GM23338 (cell line): ENCODE data around the gene SEMA3C. TPM values are rescaled to one million over a fixed set of nuclear protein-coding genes. Genes with fewer than 3 reads are reported as not detected.

ENCODE experiments used
- ATAC-seq: fragments of 200-7000 bp; cut with Tn5 transposase; 3 replicates; pipeline ENCODE4 v1.9.1; 2020
- DNase-seq: peaks from one replicate; pipeline ENCODE4 v3.0.0-alpha.2; 2015; ENCODE audit warnings: low spot score
- H2AFZ ChIP-seq: fragments of 200-600 bp; sonication (generic); 2 replicates; pipeline ENCODE4 v1.8.0; 2016; ENCODE audit warnings: antibody characterized with exemption, mild to moderate bottlenecking, moderate library complexity
- H3F3A ChIP-seq: fragments of 200-600 bp; sonication (generic); replicated peaks from 2 replicates; pipeline ENCODE4 v1.8.0; 2017; ENCODE audit warnings: antibody characterized with exemption, mixed run types, low read depth
- H3K27ac ChIP-seq: fragments of 200-600 bp; sonication (generic); 2 replicates; pipeline ENCODE4 v1.6.1; 2016; ENCODE audit warnings: low read depth
- H3K27me3 ChIP-seq: fragments of 200-600 bp; sonication (generic); 2 replicates; pipeline ENCODE4 v1.8.0; 2016; ENCODE audit warnings: mild to moderate bottlenecking, mixed run types, moderate library complexity; ENCODE audit not compliant: insufficient read depth
- H3K36me3 ChIP-seq: fragments of 200-600 bp; sonication (generic); 2 replicates; pipeline ENCODE4 v1.8.0; 2016; ENCODE audit warnings: mild to moderate bottlenecking; ENCODE audit not compliant: insufficient read depth
- H3K4me1 ChIP-seq: fragments of 200-600 bp; sonication (generic); 2 replicates; pipeline ENCODE4 v1.8.0; 2016; ENCODE audit warnings: mild to moderate bottlenecking, moderate library complexity; ENCODE audit not compliant: insufficient read depth
- H3K4me2 ChIP-seq: fragments of 200-600 bp; sonication (generic); 2 replicates; pipeline ENCODE4 v1.7.1; 2017; ENCODE audit warnings: mixed run types
- H3K4me3 ChIP-seq: fragments of 200-600 bp; sonication (generic); 2 replicates; pipeline ENCODE4 v1.6.1; 2016; ENCODE audit warnings: mixed run types
- H3K79me2 ChIP-seq: fragments of 200-600 bp; sonication (generic); replicated peaks from 2 replicates; pipeline ENCODE4 v1.8.0; 2017; ENCODE audit warnings: mild to moderate bottlenecking; ENCODE audit not compliant: insufficient read depth
- H3K9me2 ChIP-seq: fragments of 200-600 bp; sonication (generic); 2 replicates; pipeline ENCODE4 v1.8.0; 2017; ENCODE audit not compliant: insufficient read depth
- H4K20me1 ChIP-seq: fragments of 200-600 bp; sonication (generic); replicated peaks from 2 replicates; pipeline ENCODE4 v1.8.0; 2017; ENCODE audit warnings: mild to moderate bottlenecking; ENCODE audit not compliant: insufficient read depth
- H3K27ac Mint-ChIP-seq: 2 replicates; pipeline ENCODE4 v1.8.0; 2020; ENCODE audit warnings: inconsistent platforms, mild to moderate bottlenecking, moderate library complexity, mixed read lengths
- H3K27me3 Mint-ChIP-seq: 3 replicates; pipeline ENCODE4 v1.8.0; 2022; ENCODE audit warnings: low read depth, mild to moderate bottlenecking, moderate library complexity, mixed read lengths, inconsistent platforms; ENCODE audit not compliant: insufficient read depth, poor library complexity
- H3K36me3 Mint-ChIP-seq: 3 replicates; pipeline ENCODE4 v1.8.0; 2021; ENCODE audit warnings: low read depth, mild to moderate bottlenecking, inconsistent platforms, moderate library complexity, mixed read lengths
- H3K4me1 Mint-ChIP-seq: 3 replicates; pipeline ENCODE4 v1.8.0; 2020; ENCODE audit warnings: mild to moderate bottlenecking, inconsistent platforms, mixed read lengths
- H3K4me3 Mint-ChIP-seq: 3 replicates; pipeline ENCODE4 v1.8.0; 2021; ENCODE audit warnings: moderate library complexity, mild to moderate bottlenecking, inconsistent platforms, mixed read lengths
- H3K9me3 Mint-ChIP-seq: 3 replicates; pipeline ENCODE4 v1.8.0; 2020; ENCODE audit warnings: moderate library complexity, mild to moderate bottlenecking, inconsistent platforms, mixed read lengths
- CREB1 ChIP-seq: fragments of 250-450 bp; sonication (Bioruptor Pico); IDR thresholded peaks from 2 replicates; pipeline ENCODE4 v1.5.0; 2020; ENCODE audit warnings: low read depth, mild to moderate bottlenecking, moderate library complexity
- EZH2phosphoT487 ChIP-seq: fragments of 200-600 bp; sonication (generic); IDR thresholded peaks from one replicate; pipeline ENCODE4 v1.8.1; 2018; ENCODE audit warnings: antibody characterized with exemption; ENCODE audit not compliant: unreplicated experiment
- JUNB ChIP-seq: IDR thresholded peaks from one replicate; pipeline ENCODE4 v1.6.1; 2016; ENCODE audit warnings: antibody characterized with exemption; ENCODE audit not compliant: unreplicated experiment
- POLR2AphosphoS5 ChIP-seq: IDR thresholded peaks from 2 replicates; pipeline ENCODE4 v1.6.1; 2016; ENCODE audit warnings: antibody characterized with exemption, low read depth
- ZNF114 ChIP-seq: fragments of 250-450 bp; sonication (Bioruptor Pico); IDR thresholded peaks from 2 replicates; pipeline ENCODE4 v1.5.0; 2020; ENCODE audit warnings: mild to moderate bottlenecking, moderate library complexity
- ZNF331 ChIP-seq: fragments of 250-450 bp; sonication (Bioruptor Pico); IDR thresholded peaks from 2 replicates; pipeline ENCODE4 v1.5.0; 2020; ENCODE audit warnings: low read depth, mild to moderate bottlenecking, moderate library complexity
- polyA plus RNA-seq: library from polyadenylated mRNA; unstranded; fragments of >200 nt; fragmentation: Nextera tagmentation; extraction: Ambion mirVana; gene quantifications from 2 replicates; pipeline ENCODE4 v1.2.1, GENCODE V29; 2016
- total RNA-seq: library from RNA; depleted of rRNA; stranded (reverse); fragments of >200 nt; shearing (Covaris generic); gene quantifications from 2 replicates; pipeline ENCODE4 v1.2.3, GENCODE V29; 2014
- TF ChIP-seq, protein P1 (sequence below): IDR thresholded peaks from one replicate; pipeline ENCODE4 v1.6.1; 2018; ENCODE audit warnings: antibody characterized with exemption; ENCODE audit not compliant: unreplicated experiment
- TF ChIP-seq, protein P2 (sequence below): IDR thresholded peaks from 2 replicates; pipeline ENCODE4 v1.6.1; 2016; ENCODE audit warnings: antibody characterized with exemption
- TF ChIP-seq, protein P3 (sequence below), 2 experiments: fragments of 200-600 bp in 1 of 2; sonication (generic) in 1 of 2; conservative IDR thresholded peaks; 2 replicates each; pipeline versions ENCODE4 v1.5.1 to v1.6.1; 2016 to 2017; ENCODE audit warnings: antibody characterized with exemption in 2 of 2, low read depth in 2 of 2, mild to moderate bottlenecking in 2 of 2, moderate library complexity in 1 of 2

Gene SEMA3C
- total and polyA plus RNA-seq, 2 experiments from 2014 or later, result 1.0 to 3.5 TPM

DNA sequence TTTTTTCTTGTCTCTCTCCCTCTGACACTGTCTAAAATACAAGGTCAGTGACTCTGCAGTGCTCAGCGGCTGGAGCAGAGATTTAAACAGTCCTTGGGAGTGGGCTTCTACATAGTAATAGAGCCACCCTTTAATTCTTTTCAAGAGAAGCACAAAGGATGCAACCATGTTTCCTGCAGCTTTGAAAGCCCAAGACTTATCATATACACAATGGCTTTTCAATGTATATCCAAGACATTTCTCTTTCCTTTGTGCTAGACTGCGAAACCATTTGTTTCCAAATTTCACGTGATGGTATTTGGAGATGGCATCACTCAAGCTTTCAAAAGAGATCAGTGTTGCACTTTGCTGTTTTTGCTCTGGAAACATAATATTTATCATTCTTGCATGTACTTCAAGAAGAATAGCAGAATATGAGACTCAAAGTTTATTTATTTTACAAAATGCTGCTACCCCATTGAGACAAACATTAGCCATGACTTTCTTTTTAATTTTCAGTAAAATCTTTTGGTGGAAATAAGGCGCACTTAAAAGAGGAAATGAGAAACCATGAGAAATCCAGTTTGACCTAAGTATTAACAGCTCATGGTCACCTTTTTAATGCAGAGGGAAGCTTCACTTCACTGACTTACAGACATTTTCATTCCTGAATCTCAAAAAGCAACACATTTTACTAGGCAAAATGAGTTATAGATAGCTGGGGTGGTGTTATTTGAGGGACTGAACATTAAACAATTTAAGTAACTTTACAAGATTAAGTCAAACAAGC lies 76.6 kb downstream of the SEMA3C start:
- Histone ChIP-seq H3K27me3 (no peaks in the 10 kb centered on the region), H3K4me1 (peaks cover 19% of the 10 kb centered on the region), H3K36me3 (no peaks in the 10 kb centered on the region), H3K27ac (0 out of 2 replicates have a peak overlapping the region, but pooled peaks have one; percentile 43), H3F3A (no peaks in the 10 kb centered on the region), H4K20me1 (no peaks in the 10 kb centered on the region), H2AFZ (no peak overlapping the region), H3K79me2 (no peaks in the 10 kb centered on the region), H3K4me3 (no peak overlapping the region), H3K4me2 (0 out of 2 replicates have a peak overlapping the region, but pooled peaks have one; percentile 16), H3K9me2 (no peaks in the 10 kb centered on the region)
- H3K4me3 Mint-ChIP-seq, result no peak overlapping the region
- no peak for TF ChIP-seq ZNF331 (CRISPR knock-in tag)
- H3K36me3 Mint-ChIP-seq, result no peaks in the 10 kb centered on the region
- DNase-seq, result peak; percentile 11
- H3K4me1 Mint-ChIP-seq, result peaks cover 30% of the 10 kb centered on the region
- H3K27ac Mint-ChIP-seq, result no peak overlapping the region
- no peaks in the 10 kb centered on the region for H3K27me3 Mint-ChIP-seq
- no peaks in the 10 kb centered on the region for H3K9me3 Mint-ChIP-seq
- ATAC-seq, result peak; percentile 72

DNA sequence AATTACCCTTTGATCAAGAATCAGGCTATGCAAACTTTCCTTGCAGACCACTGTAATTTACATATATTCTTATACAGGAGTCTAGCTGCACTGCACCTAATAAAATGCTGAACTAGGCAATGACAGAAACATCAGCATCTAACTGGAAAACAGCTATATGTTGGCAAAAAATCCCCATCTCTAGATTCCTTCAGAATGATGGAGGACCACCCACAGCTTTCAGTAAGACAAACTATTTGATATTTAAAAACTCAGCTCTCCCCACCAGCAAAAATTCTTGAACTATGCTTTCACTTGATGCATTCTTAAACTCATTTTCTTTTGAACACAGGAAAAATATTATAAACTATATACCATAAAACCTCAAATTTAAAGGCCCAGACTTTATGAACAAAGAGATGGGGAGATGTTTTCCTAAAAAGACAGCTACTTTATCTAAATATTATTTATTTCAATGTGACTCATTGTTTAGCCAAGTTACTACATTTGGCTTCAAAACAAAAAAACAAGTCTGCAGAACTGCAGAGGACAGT lies 77.4 kb downstream of the SEMA3C start:
- H3K79me2 ChIP-seq, result no peaks in the 10 kb centered on the region
- TF ChIP-seq, protein P1, sequence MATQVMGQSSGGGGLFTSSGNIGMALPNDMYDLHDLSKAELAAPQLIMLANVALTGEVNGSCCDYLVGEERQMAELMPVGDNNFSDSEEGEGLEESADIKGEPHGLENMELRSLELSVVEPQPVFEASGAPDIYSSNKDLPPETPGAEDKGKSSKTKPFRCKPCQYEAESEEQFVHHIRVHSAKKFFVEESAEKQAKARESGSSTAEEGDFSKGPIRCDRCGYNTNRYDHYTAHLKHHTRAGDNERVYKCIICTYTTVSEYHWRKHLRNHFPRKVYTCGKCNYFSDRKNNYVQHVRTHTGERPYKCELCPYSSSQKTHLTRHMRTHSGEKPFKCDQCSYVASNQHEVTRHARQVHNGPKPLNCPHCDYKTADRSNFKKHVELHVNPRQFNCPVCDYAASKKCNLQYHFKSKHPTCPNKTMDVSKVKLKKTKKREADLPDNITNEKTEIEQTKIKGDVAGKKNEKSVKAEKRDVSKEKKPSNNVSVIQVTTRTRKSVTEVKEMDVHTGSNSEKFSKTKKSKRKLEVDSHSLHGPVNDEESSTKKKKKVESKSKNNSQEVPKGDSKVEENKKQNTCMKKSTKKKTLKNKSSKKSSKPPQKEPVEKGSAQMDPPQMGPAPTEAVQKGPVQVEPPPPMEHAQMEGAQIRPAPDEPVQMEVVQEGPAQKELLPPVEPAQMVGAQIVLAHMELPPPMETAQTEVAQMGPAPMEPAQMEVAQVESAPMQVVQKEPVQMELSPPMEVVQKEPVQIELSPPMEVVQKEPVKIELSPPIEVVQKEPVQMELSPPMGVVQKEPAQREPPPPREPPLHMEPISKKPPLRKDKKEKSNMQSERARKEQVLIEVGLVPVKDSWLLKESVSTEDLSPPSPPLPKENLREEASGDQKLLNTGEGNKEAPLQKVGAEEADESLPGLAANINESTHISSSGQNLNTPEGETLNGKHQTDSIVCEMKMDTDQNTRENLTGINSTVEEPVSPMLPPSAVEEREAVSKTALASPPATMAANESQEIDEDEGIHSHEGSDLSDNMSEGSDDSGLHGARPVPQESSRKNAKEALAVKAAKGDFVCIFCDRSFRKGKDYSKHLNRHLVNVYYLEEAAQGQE, result no peak
- no peak for TF ChIP-seq ZNF114 (CRISPR knock-in tag)
- TF ChIP-seq, protein P2, sequence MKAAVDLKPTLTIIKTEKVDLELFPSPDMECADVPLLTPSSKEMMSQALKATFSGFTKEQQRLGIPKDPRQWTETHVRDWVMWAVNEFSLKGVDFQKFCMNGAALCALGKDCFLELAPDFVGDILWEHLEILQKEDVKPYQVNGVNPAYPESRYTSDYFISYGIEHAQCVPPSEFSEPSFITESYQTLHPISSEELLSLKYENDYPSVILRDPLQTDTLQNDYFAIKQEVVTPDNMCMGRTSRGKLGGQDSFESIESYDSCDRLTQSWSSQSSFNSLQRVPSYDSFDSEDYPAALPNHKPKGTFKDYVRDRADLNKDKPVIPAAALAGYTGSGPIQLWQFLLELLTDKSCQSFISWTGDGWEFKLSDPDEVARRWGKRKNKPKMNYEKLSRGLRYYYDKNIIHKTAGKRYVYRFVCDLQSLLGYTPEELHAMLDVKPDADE, result no peak
- no peak for TF ChIP-seq ZNF331 (CRISPR knock-in tag)
- no peak for TF ChIP-seq JUNB
- TF ChIP-seq, protein P3, sequence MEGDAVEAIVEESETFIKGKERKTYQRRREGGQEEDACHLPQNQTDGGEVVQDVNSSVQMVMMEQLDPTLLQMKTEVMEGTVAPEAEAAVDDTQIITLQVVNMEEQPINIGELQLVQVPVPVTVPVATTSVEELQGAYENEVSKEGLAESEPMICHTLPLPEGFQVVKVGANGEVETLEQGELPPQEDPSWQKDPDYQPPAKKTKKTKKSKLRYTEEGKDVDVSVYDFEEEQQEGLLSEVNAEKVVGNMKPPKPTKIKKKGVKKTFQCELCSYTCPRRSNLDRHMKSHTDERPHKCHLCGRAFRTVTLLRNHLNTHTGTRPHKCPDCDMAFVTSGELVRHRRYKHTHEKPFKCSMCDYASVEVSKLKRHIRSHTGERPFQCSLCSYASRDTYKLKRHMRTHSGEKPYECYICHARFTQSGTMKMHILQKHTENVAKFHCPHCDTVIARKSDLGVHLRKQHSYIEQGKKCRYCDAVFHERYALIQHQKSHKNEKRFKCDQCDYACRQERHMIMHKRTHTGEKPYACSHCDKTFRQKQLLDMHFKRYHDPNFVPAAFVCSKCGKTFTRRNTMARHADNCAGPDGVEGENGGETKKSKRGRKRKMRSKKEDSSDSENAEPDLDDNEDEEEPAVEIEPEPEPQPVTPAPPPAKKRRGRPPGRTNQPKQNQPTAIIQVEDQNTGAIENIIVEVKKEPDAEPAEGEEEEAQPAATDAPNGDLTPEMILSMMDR (conservative IDR thresholded peaks at IDR 0.05; ENCODE audit: low read depth in 2 of 2), result no peak
- no peak for TF ChIP-seq EZH2phosphoT487
- TF ChIP-seq POLR2AphosphoS5, result no peak
- TF ChIP-seq CREB1 (CRISPR knock-in tag), result no peak

More for the DNA sequence above, 77.4 kb downstream of the SEMA3C start:
- Histone ChIP-seq H3K4me3 (no peak overlapping the region), H3K36me3 (no peaks in the 10 kb centered on the region), H3F3A (no peaks in the 10 kb centered on the region), H2AFZ (no peak overlapping the region), H3K27me3 (no peaks in the 10 kb centered on the region), H3K9me2 (no peaks in the 10 kb centered on the region), H3K27ac (0 out of 2 replicates have a peak overlapping the region, but pooled peaks have one; percentile 43), H3K4me2 (no peak overlapping the region), H3K4me1 (peaks cover 19% of the 10 kb centered on the region), H4K20me1 (no peaks in the 10 kb centered on the region)
- no peak overlapping the region for H3K27ac Mint-ChIP-seq
- H3K4me1 Mint-ChIP-seq, result peaks cover 30% of the 10 kb centered on the region
- no peaks in the 10 kb centered on the region for H3K27me3 Mint-ChIP-seq
- no peak for DNase-seq
- no peaks in the 10 kb centered on the region for H3K36me3 Mint-ChIP-seq
- no peak for ATAC-seq
- H3K4me3 Mint-ChIP-seq, result no peak overlapping the region
- no peaks in the 10 kb centered on the region for H3K9me3 Mint-ChIP-seq
